NCI-H460 (cell line): ENCODE results near the gene LPIN3. TPM values are rescaled to one million over a fixed set of nuclear protein-coding genes. Genes with fewer than 3 reads are reported as not detected.
A peak's percentile ranks its signal among the peaks of the same experiment; 100 is the strongest.

Experiments
- DNase-seq: peaks from one replicate; pipeline ENCODE4 v3.0.0-alpha.2; 2016; ENCODE audit warnings: low read depth; ENCODE audit errors: extremely low read depth
- total RNA-seq: library from RNA; depleted of rRNA; stranded (reverse); fragments of >200 nt; shearing (Covaris generic); gene quantifications from 2 replicates; pipeline ENCODE4 v1.2.3, GENCODE V29; 2014

Gene LPIN3
- total RNA-seq, 1 experiment from 2014 or later, result 7.6 TPM

GRCh38 chr20:41320441-41320840 is 20.2 kb upstream of the LPIN3 start:
- no peak for DNase-seq

- DNase-seq, result no peak
Measured at GRCh38 chr20:41320976-41321375, 19.6 kb upstream of the LPIN3 start.

GRCh38 chr20:41327178-41327577 is 13.4 kb upstream of the LPIN3 start:
- DNase-seq, result no peak

- peak; percentile 33 for DNase-seq
Measured at GRCh38 chr20:41329435-41330342, 10.9 kb upstream of the LPIN3 start.

GRCh38 chr20:41330343-41330720 is 10.3 kb upstream of the LPIN3 start:
- DNase-seq, result no peak

GRCh38 chr20:41330941-41331340 is 9.7 kb upstream of the LPIN3 start:
- DNase-seq, result no peak

GRCh38 chr20:41331731-41332130 is 8.9 kb upstream of the LPIN3 start:
- no peak for DNase-seq

- no peak for DNase-seq
Measured at GRCh38 chr20:41334036-41334435, 6.6 kb upstream of the LPIN3 start.

GRCh38 chr20:41334443-41335421 is 5.9 kb upstream of the LPIN3 start:
- DNase-seq, result no peak

GRCh38 chr20:41335591-41335990 is 5.0 kb upstream of the LPIN3 start:
- DNase-seq, result no peak

- no peak for DNase-seq
Measured at GRCh38 chr20:41336711-41337492, 3.7 kb upstream of the LPIN3 start.

GRCh38 chr20:41339957-41340326 is 679 bp upstream of the LPIN3 start:
- DNase-seq, result peak; percentile 75

GRCh38 chr20:41342474-41343464 is 2.1 kb downstream of the LPIN3 start:
- DNase-seq, result no peak

GRCh38 chr20:41344477-41344876 is 3.9 kb downstream of the LPIN3 start:
- DNase-seq, result no peak

- no peak for DNase-seq
Measured at GRCh38 chr20:41344938-41345728, 4.5 kb downstream of the LPIN3 start.

- no peak for DNase-seq
Measured at GRCh38 chr20:41345729-41346067, 5.1 kb downstream of the LPIN3 start.

- no peak for DNase-seq
Measured at GRCh38 chr20:41347523-41348429, 7.2 kb downstream of the LPIN3 start.
